Neural cell (in vitro differentiated cells): ENCODE results near the gene AHRR. TPM values are rescaled to one million over a fixed set of nuclear protein-coding genes. Genes with fewer than 3 reads are reported as not detected.

Source experiments
- H2AFZ ChIP-seq: fragments of 200-600, 300-800 bp; sonication (generic), shearing (Covaris generic); 2 replicates; pipeline ENCODE4 v1.6.0; 2014; ENCODE audit warnings: low read depth, mild to moderate bottlenecking, antibody characterized with exemption, low read length, moderate library complexity
- H3F3A ChIP-seq: fragments of 200-600 bp; shearing (Covaris generic); 2 replicates; pipeline ENCODE4 v1.6.1; 2016; ENCODE audit warnings: mild to moderate bottlenecking, moderate library complexity, mixed read lengths, antibody characterized with exemption, low read length; ENCODE audit not compliant: insufficient read depth, poor library complexity, severe bottlenecking
- H3K27ac ChIP-seq: fragments of 200-600, 300-800 bp; sonication (generic), shearing (Covaris generic); 2 replicates; pipeline ENCODE4 v1.5.1; 2014; ENCODE audit warnings: mild to moderate bottlenecking, low read length, moderate library complexity
- H3K27me3 ChIP-seq: fragments of 300-800, 200-600 bp; sonication (generic), shearing (Covaris generic); 2 replicates; pipeline ENCODE4 v1.6.0; 2014; ENCODE audit warnings: mild to moderate bottlenecking, low read depth, low read length, moderate library complexity; ENCODE audit not compliant: insufficient read depth
- H3K36me3 ChIP-seq: fragments of 300-800, 200-600 bp; sonication (generic), shearing (Covaris generic); 2 replicates; pipeline ENCODE4 v1.5.1; 2014; ENCODE audit warnings: mild to moderate bottlenecking, antibody characterized with exemption, low read length, moderate library complexity; ENCODE audit not compliant: insufficient read depth
- H3K4me2 ChIP-seq: fragments of 300-800, 200-600 bp; sonication (generic), shearing (Covaris generic); 2 replicates; pipeline ENCODE4 v1.6.0; 2014; ENCODE audit warnings: mild to moderate bottlenecking, low read length
- H3K4me3 ChIP-seq: fragments of 300-800, 200-600 bp; sonication (generic), shearing (Covaris generic); 2 replicates; pipeline ENCODE4 v1.5.1; 2014; ENCODE audit warnings: mild to moderate bottlenecking, low read length, moderate library complexity
- H3K79me2 ChIP-seq: fragments of 200-600 bp; shearing (Covaris generic); replicated peaks from 2 replicates; pipeline ENCODE4 v1.6.0; 2014; ENCODE audit warnings: mild to moderate bottlenecking, low read length, moderate library complexity; ENCODE audit not compliant: insufficient read depth
- H3K9ac ChIP-seq: fragments of 300-800, 200-600 bp; sonication (generic), shearing (Covaris generic); 2 replicates; pipeline ENCODE4 v1.6.1; 2016; ENCODE audit warnings: mild to moderate bottlenecking, low read length, mixed read lengths
- H3K9me2 ChIP-seq: fragments of 200-600 bp; shearing (Covaris generic); 2 replicates; pipeline ENCODE4 v1.6.1; 2016; ENCODE audit warnings: mild to moderate bottlenecking, low read length, mixed read lengths; ENCODE audit not compliant: insufficient read depth
- H3K9me3 ChIP-seq: fragments of 200-600, 300-800 bp; sonication (generic), shearing (Covaris generic); 2 replicates; pipeline ENCODE4 v1.6.1; 2016; ENCODE audit warnings: mild to moderate bottlenecking, mixed run types, low read length, moderate library complexity, mixed read lengths
- H4K20me1 ChIP-seq: fragments of 200-600 bp; shearing (Covaris generic); 2 replicates; pipeline ENCODE4 v1.6.1; 2016; ENCODE audit warnings: mild to moderate bottlenecking, mixed run types; ENCODE audit not compliant: insufficient read depth
- EP300 ChIP-seq: fragments of 450-650 bp; conservative IDR thresholded peaks from 2 replicates; pipeline ENCODE4 v1.6.1; 2014; ENCODE audit warnings: antibody characterized with exemption, mild to moderate bottlenecking, moderate library complexity; ENCODE audit not compliant: poor library complexity, severe bottlenecking
- EZH2 ChIP-seq: fragments of 200-600, 300-800 bp; shearing (Covaris generic), sonication (generic); IDR thresholded peaks from 2 replicates; pipeline ENCODE4 v1.6.1; 2014; ENCODE audit warnings: antibody characterized with exemption, low read length, borderline replicate concordance, mild to moderate bottlenecking; ENCODE audit not compliant: insufficient read depth, poor library complexity, severe bottlenecking
- MXI1 ChIP-seq: fragments of 450-650 bp; conservative IDR thresholded peaks from 2 replicates; pipeline ENCODE4 v1.6.1; 2014; ENCODE audit warnings: antibody characterized with exemption, mild to moderate bottlenecking; ENCODE audit not compliant: poor library complexity, severe bottlenecking
- POLR2AphosphoS5 ChIP-seq: IDR thresholded peaks from 2 replicates; pipeline ENCODE4 v1.6.1; 2012
- RAD21 ChIP-seq: fragments of 450-650 bp; conservative IDR thresholded peaks from 2 replicates; pipeline ENCODE4 v1.6.1; 2014; ENCODE audit warnings: antibody characterized with exemption, mild to moderate bottlenecking, moderate library complexity
- REST ChIP-seq: IDR thresholded peaks from 2 replicates; pipeline ENCODE4 v1.6.1; 2012; ENCODE audit warnings: borderline replicate concordance
- SMC3 ChIP-seq: fragments of 450-650 bp; conservative IDR thresholded peaks from 2 replicates; pipeline ENCODE4 v1.6.1; 2014; ENCODE audit warnings: antibody characterized with exemption, mild to moderate bottlenecking, moderate library complexity; ENCODE audit not compliant: poor library complexity
- TAF1 ChIP-seq: IDR thresholded peaks from 2 replicates; pipeline ENCODE4 v1.6.1; 2012; ENCODE audit warnings: low read depth
- polyA plus RNA-seq: library from polyadenylated mRNA; depleted of rRNA; stranded (reverse); fragments of >200 nt; gene quantifications from 2 replicates; pipeline ENCODE4 v1.2.3, GENCODE V29; 2014
- TF ChIP-seq, protein P1 (sequence below): fragments of 450-650 bp; IDR thresholded peaks from 2 replicates; pipeline ENCODE4 v1.5.1; 2014; ENCODE audit warnings: antibody characterized with exemption, mild to moderate bottlenecking, moderate library complexity; ENCODE audit not compliant: poor library complexity, severe bottlenecking

The AHRR gene
- polyA plus RNA-seq, 1 donor from 2014 or later = 0.26 TPM

GRCh38 chr5:385321-385720 lies 63.8 kb downstream of the AHRR start:
- no peaks in the 10 kb centered on the region for H3K9me2 ChIP-seq
- no peaks in the 10 kb centered on the region for H3K36me3 ChIP-seq
- H3K4me2 ChIP-seq = no peak overlapping the region
- no peaks in the 10 kb centered on the region for H3K9me3 ChIP-seq
- no peak overlapping the region for H3K27ac ChIP-seq
- no peaks in the 10 kb centered on the region for H3K79me2 ChIP-seq
- H3K9ac ChIP-seq = no peak overlapping the region
- no peaks in the 10 kb centered on the region for H3K27me3 ChIP-seq
- TF ChIP-seq POLR2AphosphoS5 (no peak), EZH2 (no peak), TAF1 (no peak), RAD21 (no peak), EP300 (no peak), REST (no peak), SMC3 (no peak), MXI1 (no peak)
- TF ChIP-seq, protein P1, sequence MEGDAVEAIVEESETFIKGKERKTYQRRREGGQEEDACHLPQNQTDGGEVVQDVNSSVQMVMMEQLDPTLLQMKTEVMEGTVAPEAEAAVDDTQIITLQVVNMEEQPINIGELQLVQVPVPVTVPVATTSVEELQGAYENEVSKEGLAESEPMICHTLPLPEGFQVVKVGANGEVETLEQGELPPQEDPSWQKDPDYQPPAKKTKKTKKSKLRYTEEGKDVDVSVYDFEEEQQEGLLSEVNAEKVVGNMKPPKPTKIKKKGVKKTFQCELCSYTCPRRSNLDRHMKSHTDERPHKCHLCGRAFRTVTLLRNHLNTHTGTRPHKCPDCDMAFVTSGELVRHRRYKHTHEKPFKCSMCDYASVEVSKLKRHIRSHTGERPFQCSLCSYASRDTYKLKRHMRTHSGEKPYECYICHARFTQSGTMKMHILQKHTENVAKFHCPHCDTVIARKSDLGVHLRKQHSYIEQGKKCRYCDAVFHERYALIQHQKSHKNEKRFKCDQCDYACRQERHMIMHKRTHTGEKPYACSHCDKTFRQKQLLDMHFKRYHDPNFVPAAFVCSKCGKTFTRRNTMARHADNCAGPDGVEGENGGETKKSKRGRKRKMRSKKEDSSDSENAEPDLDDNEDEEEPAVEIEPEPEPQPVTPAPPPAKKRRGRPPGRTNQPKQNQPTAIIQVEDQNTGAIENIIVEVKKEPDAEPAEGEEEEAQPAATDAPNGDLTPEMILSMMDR = no peak
- no peaks in the 10 kb centered on the region for H3F3A ChIP-seq
- H3K4me3 ChIP-seq = no peak overlapping the region
- no peak overlapping the region for H2AFZ ChIP-seq
- H4K20me1 ChIP-seq = no peaks in the 10 kb centered on the region

DNA sequence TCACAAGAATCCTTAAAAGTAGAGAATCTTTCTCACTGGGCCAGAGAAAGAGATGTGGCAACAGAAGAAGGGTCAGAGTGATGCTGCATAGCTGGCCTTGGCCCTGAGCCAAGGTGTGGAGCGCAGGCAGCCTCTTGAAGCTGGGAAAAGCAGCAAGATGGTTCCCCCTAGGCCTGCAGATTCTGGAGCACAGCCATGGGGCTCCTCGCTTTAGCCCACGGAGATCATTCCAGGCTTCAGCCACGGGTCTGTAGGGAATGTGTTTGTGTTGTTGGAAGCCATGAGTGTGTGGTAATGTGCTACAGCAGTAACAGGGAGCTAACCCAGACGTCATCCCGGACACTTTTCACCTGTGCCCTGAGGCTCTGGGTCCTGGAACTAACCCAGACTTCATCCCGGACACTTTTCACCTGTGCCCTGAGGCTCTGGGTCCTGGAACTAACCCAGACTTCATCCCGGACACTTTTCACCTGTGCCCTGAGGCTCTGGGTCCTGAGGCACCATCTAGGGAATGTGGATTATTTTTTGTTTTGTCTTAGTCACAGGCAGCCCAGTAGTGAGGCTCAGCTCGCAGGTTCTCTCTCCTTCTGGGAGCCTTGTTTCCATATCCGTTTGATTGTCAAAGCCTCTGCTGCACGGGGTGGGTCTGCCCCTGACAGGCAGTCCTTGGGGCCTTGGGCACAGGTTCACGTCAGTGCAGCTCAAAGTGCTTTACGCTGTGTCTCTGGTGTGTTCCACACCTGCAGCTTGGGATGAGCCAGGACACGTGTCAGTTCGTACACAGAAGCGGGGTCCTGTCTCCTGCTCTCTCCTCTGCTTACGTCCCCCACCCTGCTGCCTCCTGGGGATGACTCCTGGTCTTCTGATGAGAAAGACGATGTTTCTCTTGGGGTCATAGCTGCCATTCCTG lies 65.2 kb downstream of the AHRR start:
- Histone ChIP-seq H3K9me2 (no peaks in the 10 kb centered on the region), H3K27ac (no peak overlapping the region), H3K4me2 (no peak overlapping the region), H3F3A (no peaks in the 10 kb centered on the region), H3K9ac (no peak overlapping the region), H4K20me1 (no peaks in the 10 kb centered on the region), H2AFZ (no peak overlapping the region), H3K27me3 (no peaks in the 10 kb centered on the region), H3K4me3 (no peak overlapping the region), H3K36me3 (no peaks in the 10 kb centered on the region), H3K79me2 (no peaks in the 10 kb centered on the region), H3K9me3 (no peaks in the 10 kb centered on the region)
- TF ChIP-seq REST (no peak), MXI1 (no peak), POLR2AphosphoS5 (no peak), EZH2 (no peak), EP300 (no peak), RAD21 (no peak), TAF1 (no peak), SMC3 (no peak)
- TF ChIP-seq, protein P1 = no peak
